CD4-positive, alpha-beta memory T cell (primary cell): ENCODE data around the gene MAN1C1. TPM values are rescaled to one million over a fixed set of nuclear protein-coding genes. Genes with fewer than 3 reads are reported as not detected.

Source experiments
- CTCF ChIA-PET: fragments of 350-600 bp; sonication (Branson Sonifier 250); formaldehyde crosslinking; loops from one replicate; lab custom pipeline; 2021; ENCODE audit warnings: inconsistent platforms; ENCODE audit not compliant: partially characterized antibody; lab: Charles Lee
- POLR2A ChIA-PET: fragments of 350-600 bp; sonication (Branson Sonifier 250); formaldehyde crosslinking; loops from one replicate; lab custom pipeline; 2021; ENCODE audit not compliant: partially characterized antibody; lab: Charles Lee
- DNase-seq, 5 donors: peaks; one replicate each; pipeline versions ENCODE4 v3.0.0 to v3.0.0-alpha.2; 2020 to 2022; ENCODE audit warnings: mixed read lengths in 1 of 5
- H3K27ac ChIP-seq: one replicate; pipeline ENCODE4 v1.7.0; 2013; ENCODE audit warnings: low read depth, low read length
- H3K27me3 ChIP-seq: 2 replicates; pipeline ENCODE4 v1.7.0; 2013; ENCODE audit warnings: mild to moderate bottlenecking, low read length, moderate library complexity; ENCODE audit not compliant: insufficient read depth
- H3K36me3 ChIP-seq: 2 replicates; pipeline ENCODE4 v1.7.0; 2013; ENCODE audit warnings: mild to moderate bottlenecking, low read length, moderate library complexity; ENCODE audit not compliant: insufficient read depth
- H3K4me1 ChIP-seq: 2 replicates; pipeline ENCODE4 v1.7.0; 2013; ENCODE audit warnings: mild to moderate bottlenecking, low read length, moderate library complexity; ENCODE audit not compliant: insufficient read depth
- H3K4me3 ChIP-seq, 2 donors: one replicate each; pipeline ENCODE4 v1.7.0; 2013; ENCODE audit warnings: low read length in 2 of 2, mild to moderate bottlenecking in 1 of 2
- H3K9me3 ChIP-seq, 2 donors: one replicate each; pipeline ENCODE4 v1.7.0; 2013; ENCODE audit warnings: low read length in 2 of 2, control low read depth in 1 of 2; ENCODE audit not compliant: control insufficient read depth in 1 of 2
- H3K27ac Mint-ChIP-seq, 7 donors: one replicate each; pipeline ENCODE4 v1.8.0; 2020 to 2021; ENCODE audit warnings: mixed read lengths in 7 of 7, mild to moderate bottlenecking in 6 of 7, inconsistent platforms in 3 of 7, moderate library complexity in 3 of 7
- H3K27me3 Mint-ChIP-seq, 2 donors: one replicate each; pipeline ENCODE4 v1.8.0; 2020 to 2021; ENCODE audit warnings: mixed read lengths in 2 of 2
- H3K36me3 Mint-ChIP-seq, 2 donors: one replicate each; pipeline ENCODE4 v1.8.0; 2020 to 2021; ENCODE audit warnings: mixed read lengths in 2 of 2, inconsistent platforms in 1 of 2, mild to moderate bottlenecking in 1 of 2
- H3K4me1 Mint-ChIP-seq, 4 donors: one replicate each; pipeline ENCODE4 v1.8.0; 2020 to 2021; ENCODE audit warnings: mixed read lengths in 4 of 4, mild to moderate bottlenecking in 1 of 4
- H3K4me3 Mint-ChIP-seq, 8 donors: one replicate each; pipeline ENCODE4 v1.8.0; 2020 to 2021; ENCODE audit warnings: mixed read lengths in 8 of 8, mild to moderate bottlenecking in 7 of 8, moderate library complexity in 6 of 8, inconsistent platforms in 3 of 8
- H3K9me3 Mint-ChIP-seq, 8 donors: one replicate each; pipeline ENCODE4 v1.8.0; 2020 to 2021; ENCODE audit warnings: mixed read lengths in 8 of 8, mild to moderate bottlenecking in 5 of 8, inconsistent platforms in 3 of 8, moderate library complexity in 1 of 8
- intact Hi-C: fragments of 100-400 bp; cut with micrococcal nuclease; formaldehyde crosslinking; loops from one replicate; pipeline ENCODE4 v1.15.1; 2023
- polyA plus RNA-seq, 2 donors: library from polyadenylated mRNA; unstranded; fragments of 300-500 nt; fragmentation: Illumina TruSeq; gene quantifications; one replicate each; pipeline ENCODE4 v1.2.3, GENCODE V29; 2021
- total RNA-seq, 2 experiments: library from RNA; stranded (reverse); gene quantifications; one replicate each; pipeline ENCODE4 v1.2.3, GENCODE V29; 2021

Gene MAN1C1
- total and polyA plus RNA-seq, 4 experiments from 2014 or later = 3.6 to 45.1 (median 26.5) TPM

GRCh38 chr1:25647106-25647505, 30.5 kb downstream of the MAN1C1 start:
- Histone ChIP-seq H3K4me1 (peaks cover 51% of the 10 kb centered on the region), H3K36me3 (no peaks in the 10 kb centered on the region), H3K9me3 (no peaks in the 10 kb centered on the region), H3K27ac (no peak overlapping the region), H3K4me3 (no peak overlapping the region), H3K27me3 (no peaks in the 10 kb centered on the region)
- POLR2A ChIA-PET = interaction anchor here (1.4 kb wide), 1 partner anchor 29 kb away, joined by 4 read pairs; no protein-coding TSS in a partner anchor
- peaks cover 19 to 20% of the 10 kb centered on the region in 2 donors for H3K36me3 Mint-ChIP-seq
- intact Hi-C loops = no loop called here
- H3K27ac Mint-ChIP-seq = peak overlapping the region in 5 of 7 donors; percentile 6 to 76 (median 63)
- no peaks in the 10 kb centered on the region for H3K27me3 Mint-ChIP-seq
- CTCF ChIA-PET = interaction anchor here (1.0 kb wide), 1 partner anchor 127 kb away, joined by 3 read pairs; no protein-coding TSS in a partner anchor
- peaks cover 27 to 67% (median 50%) of the 10 kb centered on the region in 4 donors for H3K4me1 Mint-ChIP-seq
- no peaks in the 10 kb centered on the region for H3K9me3 Mint-ChIP-seq
- no peak overlapping the region for H3K4me3 Mint-ChIP-seq
- no peak for DNase-seq

- H3K4me3 ChIP-seq = no peak overlapping the region
- Mint-ChIP-seq H3K27ac (peak overlapping the region in 2 of 7 donors; percentile 51 to 86), H3K36me3 (peaks cover 15 to 20% of the 10 kb centered on the region in 2 donors), H3K4me3 (no peak overlapping the region), H3K27me3 (no peaks in the 10 kb centered on the region), H3K9me3 (no peaks in the 10 kb centered on the region), H3K4me1 (peaks cover 20 to 60% (median 43%) of the 10 kb centered on the region in 4 donors)
- no peak for DNase-seq
- POLR2A ChIA-PET = interaction anchor here (1.4 kb wide), 1 partner anchor 29 kb away, joined by 4 read pairs; no protein-coding TSS in a partner anchor
- H3K27ac ChIP-seq = no peak overlapping the region
- H3K36me3 ChIP-seq = no peaks in the 10 kb centered on the region
- no peaks in the 10 kb centered on the region for H3K27me3 ChIP-seq
- H3K4me1 ChIP-seq = peaks cover 44% of the 10 kb centered on the region
- CTCF ChIA-PET = no interaction called here
- intact Hi-C loops = no loop called here
- H3K9me3 ChIP-seq = no peaks in the 10 kb centered on the region
These were observed 31.3 kb downstream of the MAN1C1 start for GRCh38 chr1:25647863-25648262.

GRCh38 chr1:25648681-25649440, 32.3 kb downstream of the MAN1C1 start:
- no peak overlapping the region for H3K4me3 ChIP-seq
- DNase-seq = no peak
- intact Hi-C loops = no loop called here
- peaks cover 19 to 23% of the 10 kb centered on the region in 2 donors for H3K36me3 Mint-ChIP-seq
- peaks cover 18 to 60% (median 41%) of the 10 kb centered on the region in 4 donors for H3K4me1 Mint-ChIP-seq
- no peaks in the 10 kb centered on the region for H3K36me3 ChIP-seq
- H3K9me3 ChIP-seq = no peaks in the 10 kb centered on the region
- no peaks in the 10 kb centered on the region for H3K9me3 Mint-ChIP-seq
- peak overlapping the region in 5 of 7 donors; percentile 30 to 57 (median 50) for H3K27ac Mint-ChIP-seq
- no peaks in the 10 kb centered on the region for H3K27me3 ChIP-seq
- peak overlapping the region in 1 of 8 donors; percentile 16 for H3K4me3 Mint-ChIP-seq
- H3K4me1 ChIP-seq = peaks cover 36% of the 10 kb centered on the region
- ChIA-PET POLR2A (no interaction called here), CTCF (no interaction called here)
- H3K27me3 Mint-ChIP-seq = no peaks in the 10 kb centered on the region
- no peak overlapping the region for H3K27ac ChIP-seq

- Histone ChIP-seq H3K36me3 (no peaks in the 10 kb centered on the region), H3K27me3 (no peaks in the 10 kb centered on the region), H3K4me3 (no peak overlapping the region), H3K4me1 (peaks cover 32% of the 10 kb centered on the region), H3K9me3 (no peaks in the 10 kb centered on the region), H3K27ac (no peak overlapping the region)
- CTCF ChIA-PET = no interaction called here
- intact Hi-C loops = no loop called here
- POLR2A ChIA-PET = no interaction called here
- no peak for DNase-seq
- Mint-ChIP-seq H3K27me3 (no peaks in the 10 kb centered on the region), H3K9me3 (no peaks in the 10 kb centered on the region), H3K27ac (peak overlapping the region in 2 of 7 donors; percentile 25 to 57), H3K36me3 (peaks cover 16 to 18% of the 10 kb centered on the region in 2 donors), H3K4me1 (peaks cover 14 to 51% (median 36%) of the 10 kb centered on the region in 4 donors), H3K4me3 (no peak overlapping the region)
These were observed 33.1 kb downstream of the MAN1C1 start for GRCh38 chr1:25649505-25650288.

DNA sequence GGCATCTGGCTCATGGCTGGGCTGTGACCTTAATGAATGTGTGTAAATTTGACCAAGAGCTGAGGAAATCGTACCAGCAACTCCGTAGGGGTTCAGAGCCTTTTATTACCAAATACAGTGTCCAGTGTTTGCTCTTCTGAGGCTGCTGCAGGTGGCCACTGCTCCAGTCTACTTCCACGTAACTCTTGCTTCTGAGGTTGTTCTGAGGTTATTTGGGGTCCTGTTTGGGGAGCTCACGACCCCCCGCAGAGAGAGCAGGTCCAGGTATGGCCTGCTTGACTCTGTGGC, 33.6 kb downstream of the MAN1C1 start:
- peak overlapping the region in 2 of 7 donors; percentile 25 to 67 for H3K27ac Mint-ChIP-seq
- ChIA-PET POLR2A (no interaction called here), CTCF (interaction anchor here (1.0 to 1.2 kb wide), 2 partner anchors 31 to 42 kb away, joined by 3 read pairs; no protein-coding TSS in a partner anchor)
- H3K4me3 Mint-ChIP-seq = no peak overlapping the region
- peaks cover 14 to 47% (median 33%) of the 10 kb centered on the region in 4 donors for H3K4me1 Mint-ChIP-seq
- no peak for DNase-seq
- Histone ChIP-seq H3K9me3 (no peaks in the 10 kb centered on the region), H3K4me3 (no peak overlapping the region), H3K36me3 (no peaks in the 10 kb centered on the region), H3K27me3 (no peaks in the 10 kb centered on the region), H3K4me1 (peaks cover 26% of the 10 kb centered on the region), H3K27ac (no peak overlapping the region)
- H3K27me3 Mint-ChIP-seq = no peaks in the 10 kb centered on the region
- H3K9me3 Mint-ChIP-seq = no peaks in the 10 kb centered on the region
- intact Hi-C loops = no loop called here
- H3K36me3 Mint-ChIP-seq = peaks cover 16% of the 10 kb centered on the region in 2 donors

GRCh38 chr1:25651036-25651640, 34.5 kb downstream of the MAN1C1 start:
- Mint-ChIP-seq H3K27me3 (no peaks in the 10 kb centered on the region), H3K27ac (peak overlapping the region in 3 of 7 donors; percentile 3 to 66 (median 37)), H3K36me3 (peaks cover 15 to 16% of the 10 kb centered on the region in 2 donors), H3K4me3 (no peak overlapping the region), H3K4me1 (peaks cover 16 to 45% (median 32%) of the 10 kb centered on the region in 4 donors), H3K9me3 (no peaks in the 10 kb centered on the region)
- H3K4me3 ChIP-seq = no peak overlapping the region
- CTCF ChIA-PET = interaction anchor here (0.7 to 1.2 kb wide), 3 partner anchors 16 to 43 kb away, joined by 3 read pairs; no protein-coding TSS in a partner anchor
- no peaks in the 10 kb centered on the region for H3K9me3 ChIP-seq
- POLR2A ChIA-PET = no interaction called here
- no peak for DNase-seq
- no peaks in the 10 kb centered on the region for H3K36me3 ChIP-seq
- no peaks in the 10 kb centered on the region for H3K27me3 ChIP-seq
- peaks cover 23% of the 10 kb centered on the region for H3K4me1 ChIP-seq
- no peak overlapping the region for H3K27ac ChIP-seq
- intact Hi-C loops = no loop called here
